Pons (tissue), 1 donor: ENCODE measurements around the gene TBC1D16.
"Not testable (repeated sequence)": the region's sequence is repeated elsewhere in the genome, so short reads cannot be mapped to it uniquely, and the experiment has no call there.

Experiments
- DNase-seq: peaks from one replicate; pipeline ENCODE4 v3.0.0-alpha.2; 2016; ENCODE audit warnings: low spot score

Gene TBC1D16

GRCh38 chr17:80003969-80004368 lies 31.7 kb downstream of the TBC1D16 start:
- no peak for DNase-seq

- no peak for DNase-seq
Observed at GRCh38 chr17:80002690-80003490, 32.8 kb downstream of the TBC1D16 start.

GRCh38 chr17:80002070-80002641 lies 33.5 kb downstream of the TBC1D16 start:
- no peak for DNase-seq

GRCh38 chr17:80000981-80001775 lies 34.5 kb downstream of the TBC1D16 start:
- no peak for DNase-seq

- DNase-seq: no peak
Observed at GRCh38 chr17:80000136-80000535, 35.5 kb downstream of the TBC1D16 start.

- no peak for DNase-seq
Observed at GRCh38 chr17:79997011-79997660, 38.5 kb downstream of the TBC1D16 start.

- no peak for DNase-seq
Observed at GRCh38 chr17:79996291-79996690, 39.4 kb downstream of the TBC1D16 start.

GRCh38 chr17:79995696-79996095 lies 40.0 kb downstream of the TBC1D16 start:
- no peak for DNase-seq

- DNase-seq: no peak
Observed at GRCh38 chr17:79994602-79995001, 41.1 kb downstream of the TBC1D16 start.

GRCh38 chr17:79994228-79994569 lies 41.5 kb downstream of the TBC1D16 start:
- DNase-seq: not testable (repeated sequence)

- no peak for DNase-seq
Observed at GRCh38 chr17:79993390-79994227, 42.1 kb downstream of the TBC1D16 start.

- DNase-seq: no peak
Observed at GRCh38 chr17:79992649-79993389, 42.9 kb downstream of the TBC1D16 start.

- no peak for DNase-seq
Observed at GRCh38 chr17:79991924-79992648, 43.6 kb downstream of the TBC1D16 start.

GRCh38 chr17:79991140-79991923 lies 44.3 kb downstream of the TBC1D16 start:
- peak; percentile 54 for DNase-seq

- no peak for DNase-seq
Observed at GRCh38 chr17:79990704-79991103, 45.0 kb downstream of the TBC1D16 start.

- DNase-seq: no peak
Observed at GRCh38 chr17:79990051-79990592, 45.5 kb downstream of the TBC1D16 start.

GRCh38 chr17:79989106-79989835 lies 46.4 kb downstream of the TBC1D16 start:
- DNase-seq: no peak
